D721Med (cell line): ENCODE results near the gene ITPR2.

ENCODE experiments used
- DNase-seq: peaks from one replicate; pipeline ENCODE4 v3.0.0; 2011; ENCODE audit warnings: low spot score; ENCODE audit not compliant: insufficient read length
- FAIRE-seq: peaks from 2 replicates; lab custom pipeline; 2011; peaks lifted over from hg19 to GRCh38; lab: Jason Lieb, UNC
- TF ChIP-seq, protein P1 (sequence below): IDR thresholded peaks from 2 replicates; pipeline ENCODE4 v1.5.1; 2012; ENCODE audit warnings: mild to moderate bottlenecking, control low read depth; ENCODE audit not compliant: insufficient read depth; ENCODE audit errors: missing control alignments

The ITPR2 gene

DNA sequence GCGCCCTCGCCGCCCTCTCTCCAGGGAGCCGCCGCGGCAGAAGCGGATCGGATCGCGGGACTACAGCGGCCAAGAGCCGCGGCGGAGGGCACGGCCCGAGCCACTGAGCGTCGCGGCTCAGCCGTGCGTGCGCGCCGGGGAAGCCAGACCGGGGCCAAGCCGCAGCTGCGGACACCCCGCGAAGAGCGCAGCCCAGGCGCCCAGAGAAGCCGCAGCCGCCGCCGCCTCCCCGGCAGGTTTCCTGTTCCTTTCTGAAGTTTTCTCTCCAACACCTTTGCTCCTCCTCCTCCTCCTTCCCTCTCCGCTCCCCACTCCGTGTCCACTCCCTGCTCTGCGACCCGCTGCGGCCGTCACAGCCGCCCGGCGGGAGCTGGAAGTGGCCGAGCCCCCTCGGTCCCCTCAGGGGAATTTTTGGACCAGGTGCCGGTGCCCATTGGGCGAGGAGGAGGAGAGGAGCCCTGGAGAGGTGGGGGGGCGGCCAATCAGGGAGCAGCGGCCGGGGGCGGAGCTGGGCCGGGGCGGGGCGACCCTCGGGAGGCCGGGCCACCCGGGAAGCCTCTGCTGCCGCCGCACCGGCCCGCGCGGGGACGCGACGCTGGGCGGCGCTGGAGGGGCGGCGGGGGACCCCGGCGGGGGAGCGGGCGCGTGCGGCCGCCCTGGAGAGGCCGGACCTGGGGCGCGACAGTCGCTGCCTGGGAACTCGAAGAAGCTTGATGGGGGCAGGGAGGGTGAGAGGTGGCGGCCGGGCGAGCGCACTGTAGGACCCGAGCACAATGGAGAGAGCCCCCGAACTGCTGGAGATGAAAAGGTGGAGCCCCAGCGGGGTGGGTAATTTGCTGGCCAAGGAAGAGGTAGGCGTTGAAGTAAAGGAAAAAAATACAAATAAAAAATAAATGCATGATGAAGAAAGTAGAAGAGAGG, at the start of gene ITPR2:
Gene ITPR2, minus strand, starts transcription at position 373 of the 921 bp plus-strand sequence. CDS start 413 bp downstream, outside the sequence.
- DNase-seq (peak; percentile 81), FAIRE-seq (no peak)
- TF ChIP-seq, protein P1, sequence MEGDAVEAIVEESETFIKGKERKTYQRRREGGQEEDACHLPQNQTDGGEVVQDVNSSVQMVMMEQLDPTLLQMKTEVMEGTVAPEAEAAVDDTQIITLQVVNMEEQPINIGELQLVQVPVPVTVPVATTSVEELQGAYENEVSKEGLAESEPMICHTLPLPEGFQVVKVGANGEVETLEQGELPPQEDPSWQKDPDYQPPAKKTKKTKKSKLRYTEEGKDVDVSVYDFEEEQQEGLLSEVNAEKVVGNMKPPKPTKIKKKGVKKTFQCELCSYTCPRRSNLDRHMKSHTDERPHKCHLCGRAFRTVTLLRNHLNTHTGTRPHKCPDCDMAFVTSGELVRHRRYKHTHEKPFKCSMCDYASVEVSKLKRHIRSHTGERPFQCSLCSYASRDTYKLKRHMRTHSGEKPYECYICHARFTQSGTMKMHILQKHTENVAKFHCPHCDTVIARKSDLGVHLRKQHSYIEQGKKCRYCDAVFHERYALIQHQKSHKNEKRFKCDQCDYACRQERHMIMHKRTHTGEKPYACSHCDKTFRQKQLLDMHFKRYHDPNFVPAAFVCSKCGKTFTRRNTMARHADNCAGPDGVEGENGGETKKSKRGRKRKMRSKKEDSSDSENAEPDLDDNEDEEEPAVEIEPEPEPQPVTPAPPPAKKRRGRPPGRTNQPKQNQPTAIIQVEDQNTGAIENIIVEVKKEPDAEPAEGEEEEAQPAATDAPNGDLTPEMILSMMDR = peak; percentile 18

DNA sequence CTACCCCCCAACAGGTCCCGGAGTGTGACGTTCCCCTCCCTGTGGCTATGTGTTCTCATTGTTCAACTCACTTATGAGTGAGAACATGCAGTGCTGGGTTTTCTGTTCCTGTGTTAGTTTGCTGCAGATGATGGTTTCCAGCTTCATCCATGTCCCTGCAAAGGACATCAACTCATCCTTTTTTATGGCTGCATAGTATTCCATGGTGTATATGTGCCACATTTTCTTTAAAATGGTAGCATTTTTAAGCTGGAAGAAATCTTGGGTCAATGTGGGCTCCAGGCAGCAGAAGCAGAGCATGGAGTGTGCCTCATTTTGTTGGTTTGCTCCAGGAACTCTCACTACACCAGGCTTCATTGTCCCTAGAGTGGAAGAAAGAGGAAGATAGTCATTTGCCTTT, 47.6 kb upstream of the ITPR2 start:
- no peak for FAIRE-seq
- TF ChIP-seq, protein P1 = no peak
- DNase-seq = no peak

DNA sequence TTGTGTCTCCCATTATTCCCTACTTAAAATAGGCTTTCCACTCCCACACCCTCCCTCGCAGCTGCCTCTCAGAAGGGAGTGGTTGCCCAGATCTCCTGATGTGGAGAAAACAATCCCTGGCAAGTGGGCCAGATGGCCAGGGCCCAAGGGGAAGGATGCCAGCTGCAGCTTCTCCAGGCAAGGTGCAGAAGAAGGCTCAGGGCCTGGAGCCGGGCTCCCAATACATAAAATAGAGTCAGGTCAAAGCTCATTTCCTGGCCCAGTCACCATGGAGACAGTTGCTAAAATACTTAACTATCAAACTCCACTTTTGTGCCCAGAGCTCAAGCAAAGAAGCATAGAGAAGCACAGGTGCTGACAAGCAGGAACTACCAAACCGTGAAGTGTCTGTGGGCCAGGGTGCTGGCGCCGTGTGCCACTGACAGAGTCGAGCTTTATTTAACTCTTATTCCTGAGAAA, 45.7 kb upstream of the ITPR2 start:
- FAIRE-seq (no peak), DNase-seq (no peak)
- TF ChIP-seq, protein P1 = no peak

DNA sequence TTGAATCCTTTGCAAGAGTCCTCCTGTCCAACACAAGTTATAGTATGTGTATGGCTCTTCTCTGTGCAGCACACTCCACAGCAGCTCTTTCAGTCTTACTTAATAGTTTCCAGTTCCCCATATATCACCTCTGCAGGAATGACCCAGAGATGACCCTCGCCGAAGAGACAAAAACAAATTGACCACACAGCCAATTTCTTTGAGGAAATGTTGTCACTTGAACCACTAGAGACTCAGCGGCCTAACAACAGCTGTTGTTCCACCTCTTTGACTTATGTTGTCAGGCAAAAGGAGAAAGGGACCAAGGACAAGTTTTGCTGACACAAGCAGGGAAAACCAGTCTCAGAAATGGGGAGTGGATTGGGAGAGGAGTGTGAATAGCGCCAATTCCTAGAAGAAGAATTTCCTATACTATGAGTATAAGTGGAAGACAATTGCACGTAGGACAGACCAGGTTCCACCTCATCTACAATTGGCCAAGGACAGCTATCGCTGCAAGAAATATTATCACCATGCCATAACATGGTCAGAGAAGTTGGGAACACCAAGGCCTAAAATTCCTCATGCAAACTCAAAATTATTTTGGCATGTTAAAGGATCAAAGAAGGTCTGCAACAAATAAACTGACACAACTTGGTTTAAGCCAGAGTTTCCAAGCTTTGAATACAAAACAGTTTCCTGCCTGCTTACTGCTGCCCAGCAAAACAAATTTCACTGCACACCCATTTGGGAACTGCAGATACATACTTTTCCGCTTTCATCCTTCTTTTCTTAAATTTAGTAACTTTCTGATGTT, 41.7 kb upstream of the ITPR2 start:
- FAIRE-seq (no peak), DNase-seq (no peak)
- TF ChIP-seq, protein P1 = no peak

DNA sequence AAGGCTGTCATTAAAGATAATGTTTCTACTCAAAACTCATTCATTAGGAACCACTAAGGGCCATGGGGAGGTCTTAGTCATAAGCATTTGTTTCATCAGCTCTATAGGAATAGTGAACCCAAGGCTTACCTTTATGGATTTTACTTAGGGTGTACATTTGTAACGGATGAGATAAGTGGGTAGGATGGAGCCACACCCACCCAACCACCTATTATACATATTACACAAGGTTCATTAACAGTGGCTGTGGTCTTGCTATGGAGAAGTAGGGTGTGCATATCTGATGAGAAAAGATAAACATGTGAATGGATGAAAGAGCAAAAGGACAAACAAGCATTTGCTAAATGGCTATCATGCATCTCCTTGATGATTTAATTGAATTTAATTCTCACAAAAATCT, 39.6 kb upstream of the ITPR2 start:
- TF ChIP-seq, protein P1 = no peak
- no peak for DNase-seq
- FAIRE-seq = no peak

DNA sequence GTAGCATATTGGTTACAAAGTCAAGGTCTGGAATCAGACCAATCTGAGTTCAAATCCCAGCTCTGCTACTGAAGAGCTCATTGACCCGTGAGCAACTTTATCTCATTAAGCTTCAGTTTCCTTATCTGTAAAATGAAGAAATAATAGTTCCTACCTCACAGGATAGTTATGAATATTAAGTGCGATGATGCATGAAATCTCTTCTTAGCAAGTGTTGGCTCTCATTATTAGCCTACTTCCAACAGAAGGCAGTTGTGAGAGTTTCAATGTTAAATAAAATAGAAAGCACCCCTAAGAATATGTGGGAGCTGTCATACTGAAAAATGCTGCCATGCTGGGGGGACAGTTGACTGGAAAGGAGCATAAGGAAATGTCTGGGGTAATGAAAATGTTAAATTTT, 39.0 kb upstream of the ITPR2 start:
- FAIRE-seq = no peak

More for the DNA sequence above, 39.0 kb upstream of the ITPR2 start:
- DNase-seq = no peak
- TF ChIP-seq, protein P1 = no peak
